ENCODE results near the gene NID1. TPM values are rescaled to one million over a fixed set of nuclear protein-coding genes. Genes with fewer than 3 reads are reported as not detected.
"Not testable (repeated sequence)": the region's sequence is repeated elsewhere in the genome, so short reads cannot be mapped to it uniquely, and the experiment has no call there.

The NID1 gene
- total RNA-seq, 6 donors from 2014 or later: 26.8 to 81.1 (median 46.1) TPM

- Histone ChIP-seq H3K27ac (no peak overlapping the region), H3K4me1 (peaks cover 11 to 13% (median 12%) of the 10 kb centered on the region in 4 donors), H3K27me3 (no peaks in the 10 kb centered on the region), H3K9me3 (peaks cover 0 to 4% (median 0%) of the 10 kb centered on the region in 4 donors), H3K4me3 (no peak overlapping the region), H3K36me3 (peaks cover 0 to 47% (median 20%) of the 10 kb centered on the region in 4 donors)
- TF ChIP-seq POLR2A (IDR thresholded peaks at IDR 0.05): no peak
- TF ChIP-seq POLR2AphosphoS5 (IDR thresholded peaks at IDR 0.05): no peak
- TF ChIP-seq, protein P1, sequence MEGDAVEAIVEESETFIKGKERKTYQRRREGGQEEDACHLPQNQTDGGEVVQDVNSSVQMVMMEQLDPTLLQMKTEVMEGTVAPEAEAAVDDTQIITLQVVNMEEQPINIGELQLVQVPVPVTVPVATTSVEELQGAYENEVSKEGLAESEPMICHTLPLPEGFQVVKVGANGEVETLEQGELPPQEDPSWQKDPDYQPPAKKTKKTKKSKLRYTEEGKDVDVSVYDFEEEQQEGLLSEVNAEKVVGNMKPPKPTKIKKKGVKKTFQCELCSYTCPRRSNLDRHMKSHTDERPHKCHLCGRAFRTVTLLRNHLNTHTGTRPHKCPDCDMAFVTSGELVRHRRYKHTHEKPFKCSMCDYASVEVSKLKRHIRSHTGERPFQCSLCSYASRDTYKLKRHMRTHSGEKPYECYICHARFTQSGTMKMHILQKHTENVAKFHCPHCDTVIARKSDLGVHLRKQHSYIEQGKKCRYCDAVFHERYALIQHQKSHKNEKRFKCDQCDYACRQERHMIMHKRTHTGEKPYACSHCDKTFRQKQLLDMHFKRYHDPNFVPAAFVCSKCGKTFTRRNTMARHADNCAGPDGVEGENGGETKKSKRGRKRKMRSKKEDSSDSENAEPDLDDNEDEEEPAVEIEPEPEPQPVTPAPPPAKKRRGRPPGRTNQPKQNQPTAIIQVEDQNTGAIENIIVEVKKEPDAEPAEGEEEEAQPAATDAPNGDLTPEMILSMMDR (IDR thresholded peaks at IDR 0.05): no peak
- no peak for TF ChIP-seq EP300 (IDR thresholded peaks at IDR 0.05)
- DNase-seq (no peak), ATAC-seq (ENCODE audit: low FRiP score in 2 of 2) (no peak)
- WGBS, 2 donors: 53 to 61% methylated on average over 5 of the region's 5 CpGs
These were observed 88.4 kb downstream of the NID1 start for GRCh38 chr1:235976490-235976889.

GRCh38 chr1:235974616-235975015, 90.3 kb downstream of the NID1 start:
- Histone ChIP-seq H3K36me3 (peaks cover 0 to 28% (median 14%) of the 10 kb centered on the region in 4 donors), H3K27ac (no peak overlapping the region), H3K4me3 (no peak overlapping the region), H3K27me3 (no peaks in the 10 kb centered on the region), H3K9me3 (peaks cover 0 to 4% (median 0%) of the 10 kb centered on the region in 4 donors), H3K4me1 (peaks cover 12 to 19% (median 16%) of the 10 kb centered on the region in 4 donors)
- TF ChIP-seq POLR2AphosphoS5 (IDR thresholded peaks at IDR 0.05): no peak
- TF ChIP-seq, protein P1 (IDR thresholded peaks at IDR 0.05): no peak
- no peak for TF ChIP-seq EP300 (IDR thresholded peaks at IDR 0.05)
- TF ChIP-seq POLR2A (IDR thresholded peaks at IDR 0.05): no peak
- no peak for DNase-seq
- ATAC-seq (ENCODE audit: low FRiP score in 2 of 2): no peak
- 67 to 80% methylated on average over 1 of the region's 1 CpG for WGBS, 2 donors

- ATAC-seq (ENCODE audit: low FRiP score in 2 of 2); H3K9me3 ChIP-seq: not testable (repeated sequence)
These were observed 92.2 kb downstream of the NID1 start for GRCh38 chr1:235972691-235973090.

DNA sequence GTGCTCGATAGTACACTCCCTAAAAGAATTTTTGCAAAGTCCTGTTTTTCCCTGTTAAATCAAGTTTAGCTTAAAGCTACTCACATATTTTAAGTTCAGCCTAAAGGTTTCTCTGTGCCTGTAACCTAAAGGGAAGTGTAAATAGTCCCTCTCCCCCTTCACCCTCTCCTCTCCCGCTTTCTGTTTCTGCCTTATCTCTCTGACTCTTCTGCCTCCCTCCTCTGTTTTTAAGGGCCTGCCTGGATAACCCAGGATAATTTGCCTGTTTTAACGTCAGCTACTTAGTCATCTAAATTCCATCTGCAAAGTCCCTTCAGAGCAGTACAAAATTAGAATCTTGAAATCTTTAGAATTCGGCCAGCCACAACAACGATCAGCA, 92.6 kb downstream of the NID1 start:
- 37 to 45% methylated on average over 5 of the region's 5 CpGs for WGBS, 2 donors

More at GRCh38 chr1:235972691-235973090, 92.2 kb downstream of the NID1 start:
- H3K27me3 ChIP-seq, H3K36me3 ChIP-seq, H3K4me3 ChIP-seq, DNase-seq: not testable (repeated sequence)
- peaks cover 12 to 19% (median 16%) of the 10 kb centered on the region in 4 donors for H3K4me1 ChIP-seq
- 90 to 93% methylated on average over 3 of the region's 3 CpGs for WGBS, 2 donors
- H3K27ac ChIP-seq: peak overlapping the region; percentile 81 to 91 (median 87)

DNA sequence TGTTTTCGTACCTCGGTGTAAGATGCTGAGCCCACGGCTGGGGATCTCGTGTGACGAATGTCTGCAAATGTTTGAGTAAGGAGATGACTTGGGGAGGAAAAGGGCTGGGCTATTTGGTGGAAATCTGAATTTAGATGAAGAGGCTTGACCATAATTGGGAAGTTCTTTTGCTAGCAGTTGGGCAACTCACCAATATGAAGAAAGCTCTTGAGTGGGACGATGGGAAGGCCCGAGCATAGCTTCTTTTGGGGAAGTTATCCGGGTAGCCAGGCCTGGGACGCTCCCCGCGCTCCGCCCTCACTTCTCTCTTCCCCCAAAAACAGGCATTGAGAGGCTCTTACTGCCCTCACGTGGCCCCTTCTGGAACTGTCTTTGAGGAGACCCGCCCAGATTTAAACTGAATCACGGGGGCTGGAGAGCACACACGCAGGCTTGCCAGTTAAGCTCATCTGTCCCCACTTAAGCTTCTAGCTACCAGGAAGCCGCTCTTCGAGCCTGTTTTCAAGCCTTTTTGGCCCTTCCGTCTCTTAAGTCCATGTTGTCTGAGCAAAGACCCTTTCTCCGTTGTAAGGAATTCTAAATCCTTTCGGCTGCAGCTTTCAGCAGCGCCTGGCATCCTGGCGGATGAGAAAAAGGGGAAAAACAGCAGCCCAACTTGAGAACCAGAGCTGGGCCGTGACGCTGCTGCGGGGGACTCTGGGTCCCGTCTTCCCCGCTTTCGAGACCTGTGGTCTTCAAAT, 93.1 kb downstream of the NID1 start:
- no peaks in the 10 kb centered on the region for H3K9me3 ChIP-seq
- ATAC-seq (ENCODE audit: low FRiP score in 2 of 2): peak; percentile 97 to 98
- TF ChIP-seq EP300 (IDR thresholded peaks at IDR 0.05): peak in 1 of 4 donors; percentile 2
- peak; percentile 54 to 83 for TF ChIP-seq POLR2AphosphoS5 (IDR thresholded peaks at IDR 0.05)
- peak in 1 of 4 donors; percentile 73 for TF ChIP-seq POLR2A (IDR thresholded peaks at IDR 0.05)
- TF ChIP-seq, protein P1 (IDR thresholded peaks at IDR 0.05): peak; percentile 82 to 91 (median 86)

More for the DNA sequence above, 92.6 kb downstream of the NID1 start:
- no peak for DNase-seq
- peaks cover 12 to 19% (median 16%) of the 10 kb centered on the region in 4 donors for H3K4me1 ChIP-seq
- peaks cover 0 to 6% (median 2%) of the 10 kb centered on the region in 4 donors for H3K36me3 ChIP-seq
- H3K9me3 ChIP-seq: peaks cover 0 to 4% (median 0%) of the 10 kb centered on the region in 4 donors
- H3K27me3 ChIP-seq: no peaks in the 10 kb centered on the region
- TF ChIP-seq EP300 (IDR thresholded peaks at IDR 0.05) (no peak), POLR2A (IDR thresholded peaks at IDR 0.05) (no peak), POLR2AphosphoS5 (IDR thresholded peaks at IDR 0.05) (no peak)
- TF ChIP-seq, protein P1 (IDR thresholded peaks at IDR 0.05): no peak
- peak overlapping the region; percentile 81 to 91 (median 87) for H3K27ac ChIP-seq
- peak overlapping the region in 3 of 4 donors; percentile 30 to 45 (median 39) for H3K4me3 ChIP-seq
- ATAC-seq (ENCODE audit: low FRiP score in 2 of 2): peak; percentile 49 to 77

More for the DNA sequence above, 93.1 kb downstream of the NID1 start:
- WGBS, 2 donors: 8% methylated on average over 26 to 29 of the region's 29 CpGs
- Histone ChIP-seq H3K4me1 (peaks cover 12 to 19% (median 15%) of the 10 kb centered on the region in 4 donors), H3K4me3 (peak overlapping the region in 3 of 4 donors; percentile 30 to 45 (median 39)), H3K36me3 (peaks cover 0 to under 1% (median 0%) of the 10 kb centered on the region in 4 donors), H3K27me3 (no peaks in the 10 kb centered on the region), H3K27ac (peak overlapping the region; percentile 81 to 91 (median 87))
- peak; percentile 88 to 95 for DNase-seq

All from upper lobe of left lung (tissue), 6 donors.